Measurements from ENCODE around the gene ADCY9.
"Not testable (repeated sequence)": the region's sequence is repeated elsewhere in the genome, so short reads cannot be mapped to it uniquely, and the experiment has no call there.

ADCY9 gene

GRCh38 chr16:4116325-4117249 lies at the start of gene ADCY9:
Gene ADCY9, minus strand, starts transcription at chr16:4116442. Its CDS starts 1,000 bp downstream, at chr16:4115442.
- DNase-seq = peak; percentile 76

DNA sequence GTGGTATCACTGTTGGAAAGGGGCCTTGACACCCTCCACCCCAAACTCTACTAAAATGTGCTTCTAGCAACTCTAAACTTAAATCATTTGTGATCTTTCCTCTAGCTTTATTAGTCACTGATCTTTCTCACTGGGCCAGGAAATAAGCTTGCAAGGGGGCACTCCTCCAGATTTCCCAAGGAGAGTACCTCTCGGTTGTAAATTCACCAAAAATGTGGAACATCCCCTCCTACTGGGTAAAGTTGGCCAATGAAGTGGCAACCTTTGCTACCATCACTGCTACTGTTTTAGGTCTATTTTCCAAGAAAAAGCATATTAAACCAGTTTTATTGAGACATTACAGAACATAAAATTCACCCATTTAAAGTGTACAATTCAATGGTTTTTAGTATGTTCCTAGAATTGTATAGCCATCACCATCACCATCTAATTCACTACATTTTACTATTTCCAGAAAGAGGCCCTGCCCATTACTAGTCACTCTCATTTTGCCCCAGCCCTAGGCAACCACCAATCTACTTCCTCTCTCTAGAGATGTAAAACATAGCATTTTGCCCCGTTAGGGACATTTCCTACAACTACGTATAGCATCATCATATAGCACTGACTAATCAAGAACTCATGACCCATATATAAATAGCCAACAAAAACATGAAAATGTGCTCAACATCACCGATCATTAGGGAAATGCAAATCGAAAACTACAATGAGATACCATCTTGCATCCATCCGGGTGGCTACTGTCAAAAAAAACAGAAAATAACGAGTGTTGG lies 44.6 kb upstream of the ADCY9 start:
- no peak for DNase-seq

DNA sequence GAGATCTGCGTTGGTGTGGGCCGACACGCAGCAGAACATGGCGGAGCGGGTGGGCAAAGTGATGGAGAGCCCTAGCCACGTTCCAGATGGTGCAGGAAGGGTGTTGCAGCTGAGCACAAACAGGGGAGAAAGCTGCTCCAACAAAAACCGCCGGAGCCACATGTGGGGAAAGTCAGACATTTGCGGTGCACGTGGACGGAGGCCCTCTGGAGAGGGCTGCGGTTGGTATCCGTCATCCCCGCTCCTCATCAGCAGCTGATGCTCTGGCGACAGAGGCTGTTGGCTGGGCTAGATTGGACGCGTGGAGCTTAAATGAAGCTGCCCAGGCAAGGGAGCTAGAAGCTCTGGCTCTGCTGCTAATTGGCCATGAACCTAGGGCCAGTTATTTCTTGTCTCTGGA lies 43.5 kb upstream of the ADCY9 start:
- DNase-seq = no peak

- DNase-seq = no peak
Measured at GRCh38 chr16:4158143-4159093, 42.2 kb upstream of the ADCY9 start.

DNA sequence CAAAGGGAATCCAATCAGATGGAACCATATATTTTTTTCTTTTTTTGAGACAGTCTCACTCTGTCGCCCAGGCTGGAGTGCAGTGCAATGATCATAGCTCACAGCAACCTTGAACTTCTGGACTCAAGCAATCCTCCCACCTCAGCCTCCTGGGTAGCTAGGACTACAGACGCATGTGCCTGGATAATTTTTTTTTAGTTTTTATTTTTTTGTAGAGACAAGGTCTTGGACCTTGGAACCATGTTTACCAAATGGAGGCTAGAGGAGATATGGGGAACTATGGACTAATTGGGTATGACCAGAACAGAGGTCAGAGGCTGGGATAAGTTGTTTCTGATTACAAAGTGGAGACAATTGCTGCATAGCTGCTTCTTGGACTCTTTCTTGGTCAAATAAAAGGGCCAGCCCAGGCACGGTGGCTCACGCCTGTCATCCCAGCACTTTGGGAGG lies 41.2 kb upstream of the ADCY9 start:
- no peak for DNase-seq

DNA sequence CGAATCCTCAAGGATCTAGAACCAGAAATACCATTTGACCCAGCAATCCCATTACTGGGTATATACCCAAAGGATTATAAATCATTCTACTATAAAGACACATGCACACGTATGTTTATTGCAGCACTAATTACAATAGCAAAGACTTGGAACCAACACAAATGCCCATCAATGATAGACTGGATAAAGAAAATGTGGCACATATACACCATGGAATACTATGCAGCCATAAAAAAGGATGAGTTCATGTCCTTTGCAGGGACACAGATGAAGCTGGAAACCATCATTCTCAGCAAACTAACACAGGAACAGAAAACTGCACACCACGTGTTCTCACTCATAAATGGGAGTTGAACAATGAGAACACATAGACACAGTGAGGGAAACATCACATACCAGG lies 40.3 kb upstream of the ADCY9 start:
- not testable (repeated sequence) for DNase-seq

- DNase-seq = not testable (repeated sequence)
Measured at GRCh38 chr16:4153364-4153763, 37.1 kb upstream of the ADCY9 start.

DNA sequence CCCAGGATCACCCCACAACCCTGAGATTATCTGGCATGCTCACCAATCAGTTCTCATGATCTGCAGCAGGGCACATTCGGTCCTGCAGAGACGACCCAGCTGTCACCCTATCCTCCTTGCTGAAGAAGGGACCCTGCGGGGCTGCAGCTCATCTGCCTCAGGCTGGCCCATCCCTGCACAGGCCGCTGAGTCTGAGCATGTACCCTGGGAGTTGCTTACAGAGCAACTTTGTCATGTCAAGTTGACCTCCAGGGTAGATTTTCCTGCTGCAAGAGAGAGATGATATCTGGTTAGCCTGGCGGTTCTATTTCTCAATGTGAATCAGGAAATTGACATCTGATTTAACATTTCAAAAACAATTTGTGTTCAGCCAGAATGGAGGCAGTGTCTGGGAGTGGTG lies 36.0 kb upstream of the ADCY9 start:
- DNase-seq = no peak

GRCh38 chr16:4147236-4147635 lies 31.0 kb upstream of the ADCY9 start:
- DNase-seq = no peak

- DNase-seq = no peak
Measured at GRCh38 chr16:4142268-4142667, 26.0 kb upstream of the ADCY9 start.

DNA sequence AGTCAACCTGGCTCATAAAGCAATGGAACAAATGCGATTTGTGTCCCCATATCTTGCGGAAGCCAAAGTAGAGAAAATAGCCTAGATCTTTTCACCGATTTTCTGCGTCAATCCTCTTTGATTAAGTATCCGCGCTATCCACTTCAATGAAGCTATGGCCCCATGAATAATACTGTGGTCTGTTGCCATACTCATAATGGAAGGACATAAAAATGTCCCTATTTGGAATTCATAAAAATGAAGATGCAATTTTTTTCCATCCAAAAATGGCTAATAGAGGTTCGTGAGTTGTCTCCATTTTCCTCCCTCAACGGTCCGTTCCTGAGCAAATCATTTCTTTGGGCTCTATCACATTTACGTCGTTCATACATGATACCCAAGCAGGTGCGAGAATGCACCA lies 25.4 kb upstream of the ADCY9 start:
- DNase-seq = no peak

DNA sequence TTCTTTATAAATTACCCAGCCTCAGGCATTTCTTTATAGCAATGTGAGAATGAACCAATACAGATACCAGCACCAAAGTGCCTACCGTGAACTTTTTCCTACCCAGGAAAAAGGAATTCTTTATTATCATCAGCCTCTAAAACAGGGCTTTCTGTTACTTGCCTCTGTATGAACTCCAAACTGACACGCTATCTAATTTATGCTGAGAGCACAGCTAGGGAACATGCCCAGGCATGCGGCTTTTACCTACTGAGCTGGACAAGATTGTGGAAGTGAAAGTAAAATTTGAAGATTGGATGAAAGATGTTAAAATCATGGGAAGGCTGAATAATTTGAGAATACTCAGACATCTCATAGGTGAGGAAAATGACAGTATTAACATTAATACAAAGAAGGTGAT lies 24.4 kb upstream of the ADCY9 start:
- DNase-seq = no peak

DNA sequence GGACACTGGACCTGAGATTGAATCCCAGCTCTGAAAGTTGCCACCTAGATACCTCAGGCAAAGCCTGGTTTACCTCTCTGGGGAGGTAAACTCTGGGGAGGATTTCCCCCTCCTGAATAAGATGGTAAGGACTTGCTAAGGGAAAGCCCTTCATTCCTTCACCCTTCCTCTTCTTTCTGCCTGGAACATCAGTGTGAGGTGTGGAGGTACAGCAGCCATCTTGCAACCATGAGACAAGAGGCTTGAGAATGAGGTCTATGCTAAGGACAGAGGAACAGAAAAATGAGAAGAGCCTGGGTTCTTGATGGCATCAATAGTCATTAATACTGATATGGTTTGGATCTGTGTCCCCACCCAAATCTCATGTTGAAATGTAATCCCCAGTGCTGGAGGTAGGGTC lies 23.7 kb upstream of the ADCY9 start:
- no peak for DNase-seq

- DNase-seq = no peak
Measured at GRCh38 chr16:4138713-4139112, 22.5 kb upstream of the ADCY9 start.

- DNase-seq = no peak
Measured at GRCh38 chr16:4137438-4137837, 21.2 kb upstream of the ADCY9 start.

DNA sequence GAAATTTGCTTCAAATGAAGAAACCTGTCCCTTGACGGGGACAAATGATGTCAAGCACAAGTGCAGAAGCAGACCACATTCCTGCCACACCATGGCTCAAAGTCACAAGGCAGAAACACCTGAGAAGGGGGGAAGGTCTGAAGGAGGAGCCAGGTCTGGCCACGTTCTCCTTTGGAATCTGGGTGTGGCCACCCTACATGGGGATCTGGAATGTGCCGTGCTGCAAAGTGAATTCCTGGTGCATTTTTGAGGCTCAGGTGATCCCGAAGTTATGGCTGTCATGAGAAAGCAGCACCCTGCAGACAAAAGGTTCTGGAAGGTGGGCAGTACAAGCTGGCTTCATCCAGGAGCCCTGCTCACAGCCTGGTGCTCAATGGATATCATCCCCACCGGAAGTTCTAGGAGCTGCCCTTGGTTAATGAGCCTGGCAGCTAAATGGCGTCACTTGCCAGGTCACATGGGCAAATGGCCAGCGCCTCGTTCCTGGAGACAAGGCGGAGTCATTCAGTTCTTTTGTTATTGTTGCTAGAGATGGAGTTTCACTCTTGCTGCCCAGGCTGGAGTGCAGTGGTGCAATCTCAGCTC lies 20.1 kb upstream of the ADCY9 start:
- DNase-seq = no peak

DNA sequence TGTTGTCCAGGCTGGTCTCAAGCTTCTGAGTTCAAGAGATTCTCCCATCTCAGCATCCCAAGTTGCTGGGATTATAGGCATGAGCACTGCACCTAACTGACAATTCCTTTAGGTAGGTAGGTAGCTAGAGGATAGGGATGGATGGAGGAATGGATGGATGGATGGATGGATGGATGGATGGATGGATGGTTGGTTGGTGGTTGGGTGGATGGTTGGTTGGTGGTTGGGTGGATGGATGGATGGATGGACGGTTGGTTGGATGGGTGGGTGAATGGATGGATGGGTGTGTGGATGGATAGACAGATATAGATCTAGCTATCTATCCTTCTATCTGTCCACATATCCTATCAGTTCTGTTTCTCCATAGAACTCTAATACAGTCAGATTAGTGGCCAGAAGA lies 19.3 kb upstream of the ADCY9 start:
- no peak for DNase-seq

GRCh38 chr16:4133897-4134372 lies 17.7 kb upstream of the ADCY9 start:
- DNase-seq = no peak

- no peak for DNase-seq
Measured at GRCh38 chr16:4131621-4132020, 15.4 kb upstream of the ADCY9 start.

DNA sequence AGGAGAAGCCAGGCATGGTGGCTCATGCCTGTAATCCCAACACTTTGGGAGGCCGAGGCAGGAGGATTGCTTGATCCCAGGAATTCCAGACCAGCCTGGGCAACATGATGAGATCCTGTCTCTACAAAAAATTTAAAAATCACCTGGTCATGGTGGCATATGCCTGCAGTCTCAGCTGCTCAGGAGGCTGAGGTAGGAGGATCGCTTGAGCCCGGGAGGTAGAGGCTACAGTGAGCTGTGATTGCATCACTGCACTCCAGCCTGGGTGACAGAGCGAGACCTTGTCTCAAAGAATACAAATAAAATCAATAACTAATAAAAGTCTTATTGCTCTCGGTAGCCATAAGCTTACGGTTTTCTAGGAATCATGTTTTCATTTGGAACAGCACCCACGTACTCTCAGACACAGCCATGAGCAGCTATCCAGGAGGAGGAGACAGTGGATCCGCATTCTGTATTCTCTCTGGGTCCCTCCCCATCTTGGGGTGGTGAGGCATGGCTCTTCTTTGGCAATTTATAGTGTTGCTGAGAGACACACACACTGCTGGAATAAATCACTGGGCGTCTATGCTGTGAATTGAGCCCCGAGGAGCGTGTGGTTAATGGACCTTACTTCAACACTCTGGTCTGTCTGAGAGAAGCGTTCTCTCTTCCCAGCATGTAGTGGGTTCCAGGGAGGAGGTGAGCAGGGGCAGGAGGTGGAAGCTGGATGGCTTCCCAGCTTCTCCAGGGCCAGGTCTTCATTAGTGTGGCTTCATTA lies 8.5 kb upstream of the ADCY9 start:
- DNase-seq = no peak

GRCh38 chr16:4123616-4124300 lies 7.5 kb upstream of the ADCY9 start:
- DNase-seq = no peak
